HepG2 (cell line): Measurements from ENCODE around the gene TK1. TPM values are rescaled to one million over a fixed set of nuclear protein-coding genes. Genes with fewer than 3 reads are reported as not detected.

Experiments used
- ATAC-seq: fragments of 200-7000 bp; cut with Tn5 transposase; 3 replicates; pipeline ENCODE4 v1.9.1; 2020; ENCODE audit warnings: mild to moderate bottlenecking, moderate library complexity
- BruUV-seq: library from RNA; stranded (reverse); fragments of 400-500 nt; replicated peaks from 2 replicates; lab custom pipeline; 2021; lab: Mats Ljungman, UMichigan
- CTCF ChIA-PET: fragments of 300-600 bp; formaldehyde crosslinking; extraction: SDS; loops from one replicate; lab custom pipeline; 2021; ENCODE audit warnings: low total read pairs, inconsistent platforms, low intra/inter-chr PET ratio; lab: Yijun Ruan, JAX
- POLR2A ChIA-PET: fragments of 350-600 bp; sonication (Branson Sonifier 250); formaldehyde crosslinking; loops from one replicate; lab custom pipeline; 2020; ENCODE audit warnings: antibody characterized with exemption, inconsistent platforms; lab: Yijun Ruan, JAX
- DNase-seq: peaks from one replicate; pipeline ENCODE4 v3.0.0-alpha.2; 2015; ENCODE audit warnings: low spot score
- FAIRE-seq: peaks from 3 replicates; lab custom pipeline; 2011; peaks lifted over from hg19 to GRCh38; lab: Jason Lieb, UNC
- H2AFZ ChIP-seq: one replicate; pipeline ENCODE4 v1.6.1; 2011; ENCODE audit warnings: low read length, inconsistent platforms
- H3K27ac ChIP-seq: fragments of 300-600 bp; 3 replicates; pipeline ENCODE4 v1.8.0; 2011; ENCODE audit warnings: mixed run types, mild to moderate bottlenecking, mixed read lengths, low read length, inconsistent platforms; ENCODE audit not compliant: insufficient read depth; ENCODE audit errors: extremely low read length
- H3K27me3 ChIP-seq, 2 experiments: fragments of 200-600 bp in 1 of 2; 2 replicates in 1 of 2; 3 replicates in 1 of 2; pipeline versions ENCODE4 v1.6.0 to v1.8.0; 2011; ENCODE audit warnings: low read length in 2 of 2, mild to moderate bottlenecking in 2 of 2, moderate library complexity in 2 of 2, inconsistent platforms in 1 of 2; ENCODE audit not compliant: insufficient read depth in 2 of 2, control insufficient read depth in 1 of 2
- H3K36me3 ChIP-seq, 2 experiments: fragments of 200-600 bp in 1 of 2; replicated peaks in 1 of 2; 2 replicates in 1 of 2; 3 replicates in 1 of 2; pipeline versions ENCODE4 v1.5.1 to v1.8.0; 2011; ENCODE audit warnings: low read length in 2 of 2, inconsistent platforms in 1 of 2; ENCODE audit not compliant: insufficient read depth in 2 of 2, control insufficient read depth in 1 of 2
- H3K4me1 ChIP-seq: 2 replicates; pipeline ENCODE4 v1.5.1; 2012; ENCODE audit warnings: low read length, inconsistent platforms; ENCODE audit not compliant: insufficient read depth
- H3K4me2 ChIP-seq: 2 replicates; pipeline ENCODE4 v1.6.0; 2011; ENCODE audit warnings: low read depth, low read length, inconsistent platforms
- H3K4me3 ChIP-seq, 3 experiments: fragments of 200-600 bp in 1 of 3; sonication (generic), shearing (Covaris generic) in 1 of 3; replicated peaks in 1 of 3; 2 replicates each; pipeline ENCODE4 v1.5.1; 2011 to 2016; ENCODE audit warnings: low read length in 3 of 3, inconsistent platforms in 2 of 3, low read depth in 2 of 3, mild to moderate bottlenecking in 2 of 3, control low read depth in 1 of 3, mixed read lengths in 1 of 3; ENCODE audit not compliant: insufficient read depth in 1 of 3
- H3K79me2 ChIP-seq: one replicate; pipeline ENCODE4 v1.6.1; 2011; ENCODE audit warnings: low read length, inconsistent platforms; ENCODE audit not compliant: insufficient read depth
- H3K9ac ChIP-seq: 2 replicates; pipeline ENCODE4 v1.6.0; 2011; ENCODE audit warnings: mild to moderate bottlenecking, low read depth, low read length, inconsistent platforms; ENCODE audit not compliant: insufficient read depth
- H3K9me3 ChIP-seq: 2 replicates; pipeline ENCODE4 v1.5.1; 2012; ENCODE audit warnings: mild to moderate bottlenecking, low read length
- H4K20me1 ChIP-seq: 2 replicates; pipeline ENCODE4 v1.6.0; 2011; ENCODE audit warnings: inconsistent platforms, mild to moderate bottlenecking, low read length, moderate library complexity; ENCODE audit not compliant: insufficient read depth
- POLR2G ChIP-seq: fragments of 200-400 bp; formaldehyde crosslinking; IDR thresholded peaks from 2 replicates; pipeline ENCODE4 v1.6.1; 2018; ENCODE audit warnings: mild to moderate bottlenecking, low read depth, low read length, moderate library complexity
- RBM22 ChIP-seq: fragments of 200-400 bp; formaldehyde crosslinking; optimal IDR thresholded peaks from 2 replicates; pipeline ENCODE3; 2017; ENCODE audit warnings: mild to moderate bottlenecking, low read length, moderate library complexity
- ZKSCAN8 ChIP-seq: IDR thresholded peaks from 2 replicates; pipeline ENCODE4 v1.6.1; 2016; ENCODE audit warnings: borderline replicate concordance, missing genetic modification reagents, missing compliant biosample characterization
- WGBS: methylation state at CpG from one replicate; pipeline ENCODE4 v1.1.6; 2017; ENCODE audit warnings: low lambda C conversion rate; 5-methylcytosine and 5-hydroxymethylcytosine counted together
- in situ Hi-C: cut with HindIII; loops from 2 replicates; pipeline ENCODE4 v1.10.0; 2017; ENCODE audit warnings: low pct_unique_long_range_greater_than_20kb; ENCODE audit not compliant: extremely low pct_ligation_motif_present
- intact Hi-C: fragments of 100-400 bp; cut with micrococcal nuclease; formaldehyde crosslinking; loops from one replicate; pipeline ENCODE4 v1.10.0; 2022; ENCODE audit not compliant: unreplicated experiment
- polyA plus RNA-seq, 8 experiments: library from polyadenylated mRNA; depleted of rRNA in 3 of 8; stranded (reverse) in 7 of 8; unstranded in 1 of 8; fragments of >200 nt; fragmentation: Illumina TruSeq in 4 of 8; extraction: Trizol in 4 of 8; gene quantifications; 2 replicates each; pipeline versions ENCODE4 v1.2.1 to v1.2.3, GENCODE V29; 2011 to 2016; ENCODE audit warnings: low read depth in 4 of 8, missing spikeins in 1 of 8, mixed read lengths in 1 of 8; ENCODE audit not compliant: insufficient read depth in 1 of 8
- total RNA-seq, 5 experiments: library from RNA; depleted of rRNA; stranded (reverse); fragments of >200 nt; fragmentation: Illumina TruSeq; extraction: Trizol; gene quantifications; 2 replicates each; pipeline ENCODE4 v1.2.3, GENCODE V29; 2016; ENCODE audit warnings: low read depth in 1 of 5
- TF ChIP-seq, protein P1 (sequence below): conservative IDR thresholded peaks from 2 replicates; pipeline ENCODE4 v1.6.1; 2018; ENCODE audit warnings: missing genetic modification reagents
- TF ChIP-seq, protein P2 (sequence below): sonication (generic); formaldehyde crosslinking; IDR thresholded peaks from 2 replicates; pipeline ENCODE4 v1.9.0; 2021; ENCODE audit warnings: missing genetic modification reagents, mild to moderate bottlenecking, borderline replicate concordance

The TK1 gene
- total and polyA plus RNA-seq, 2 of the 13 experiments (the other 11 are each of a cell fraction or from before 2014, with no cell fraction given) = 45.0 to 96.0 TPM

DNA sequence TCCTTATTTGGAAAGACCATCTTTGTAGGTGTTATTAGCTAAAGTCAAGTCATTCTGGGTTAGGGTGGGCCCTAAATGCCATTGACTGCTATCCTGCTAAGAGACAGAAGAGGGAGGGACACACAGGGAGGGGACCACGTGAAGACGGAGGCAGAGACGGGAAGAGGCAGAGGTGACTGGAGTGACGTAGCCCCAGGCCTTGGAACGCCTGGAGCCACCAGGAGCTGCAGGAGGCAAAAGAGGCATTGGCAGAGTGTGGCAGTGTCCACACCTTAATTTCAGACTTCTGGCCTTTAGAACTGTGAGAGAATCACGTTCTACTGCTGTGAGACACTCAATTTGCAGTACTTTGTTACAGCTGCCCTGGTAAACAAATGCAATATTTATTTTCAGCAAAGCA lies 13.6 kb upstream of the TK1 start:
- TF ChIP-seq, protein P1, sequence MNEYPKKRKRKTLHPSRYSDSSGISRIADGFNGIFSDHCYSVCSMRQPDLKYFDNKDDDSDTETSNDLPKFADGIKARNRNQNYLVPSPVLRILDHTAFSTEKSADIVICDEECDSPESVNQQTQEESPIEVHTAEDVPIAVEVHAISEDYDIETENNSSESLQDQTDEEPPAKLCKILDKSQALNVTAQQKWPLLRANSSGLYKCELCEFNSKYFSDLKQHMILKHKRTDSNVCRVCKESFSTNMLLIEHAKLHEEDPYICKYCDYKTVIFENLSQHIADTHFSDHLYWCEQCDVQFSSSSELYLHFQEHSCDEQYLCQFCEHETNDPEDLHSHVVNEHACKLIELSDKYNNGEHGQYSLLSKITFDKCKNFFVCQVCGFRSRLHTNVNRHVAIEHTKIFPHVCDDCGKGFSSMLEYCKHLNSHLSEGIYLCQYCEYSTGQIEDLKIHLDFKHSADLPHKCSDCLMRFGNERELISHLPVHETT (CRISPR knock-in tag) = no peak
- TF ChIP-seq POLR2G (peak; percentile 52; the same call in 1 of the 2 replicates), ZKSCAN8 (CRISPR knock-in tag) (no peak), RBM22 (peak; percentile 33)
- TF ChIP-seq, protein P2, sequence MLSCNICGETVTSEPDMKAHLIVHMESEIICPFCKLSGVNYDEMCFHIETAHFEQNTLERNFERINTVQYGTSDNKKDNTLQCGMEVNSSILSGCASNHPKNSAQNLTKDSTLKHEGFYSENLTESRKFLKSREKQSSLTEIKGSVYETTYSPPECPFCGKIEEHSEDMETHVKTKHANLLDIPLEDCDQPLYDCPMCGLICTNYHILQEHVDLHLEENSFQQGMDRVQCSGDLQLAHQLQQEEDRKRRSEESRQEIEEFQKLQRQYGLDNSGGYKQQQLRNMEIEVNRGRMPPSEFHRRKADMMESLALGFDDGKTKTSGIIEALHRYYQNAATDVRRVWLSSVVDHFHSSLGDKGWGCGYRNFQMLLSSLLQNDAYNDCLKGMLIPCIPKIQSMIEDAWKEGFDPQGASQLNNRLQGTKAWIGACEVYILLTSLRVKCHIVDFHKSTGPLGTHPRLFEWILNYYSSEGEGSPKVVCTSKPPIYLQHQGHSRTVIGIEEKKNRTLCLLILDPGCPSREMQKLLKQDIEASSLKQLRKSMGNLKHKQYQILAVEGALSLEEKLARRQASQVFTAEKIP (CRISPR knock-in tag) = no peak
- Histone ChIP-seq H3K4me1 (0 out of 2 replicates have a peak, but pooled peaks cover 9% of the 10 kb centered on the region), H3K9ac (no peak overlapping the region), H3K27me3 (no peaks in the 10 kb centered on the region), H3K4me3 (no peak overlapping the region), H3K9me3 (no peaks in the 10 kb centered on the region), H3K79me2 (peaks cover 34% of the 10 kb centered on the region), H3K27ac (no peak overlapping the region), H4K20me1 (peaks cover 71% of the 10 kb centered on the region), H3K4me2 (no peak overlapping the region), H3K36me3 (peaks cover 44 to 83% of the 10 kb centered on the region in 2 experiments), H2AFZ (no peak overlapping the region)
- FAIRE-seq (no peak), DNase-seq (no peak), ATAC-seq (no peak)
- CTCF ChIA-PET = no interaction called here
- in situ Hi-C loops = no loop called here
- intact Hi-C loops = no loop called here
- POLR2A ChIA-PET = interaction anchor here (0.9 to 1.5 kb wide), 3 partner anchors 13 to 73 kb away, joined by 3 to 5 read pairs (median 3); no protein-coding TSS in a partner anchor
- WGBS = 94% methylated on average over 6 of the region's 6 CpGs
- no TSS peak for BruUV-seq
